ENCODE data around the gene SLC39A10. TPM values are rescaled to one million over a fixed set of nuclear protein-coding genes. Genes with fewer than 3 reads are reported as not detected.
"Not testable (repeated sequence)": the region's sequence is repeated elsewhere in the genome, so short reads cannot be mapped to it uniquely, and the experiment has no call there.

The SLC39A10 gene
- polyA plus RNA-seq, 4 donors, result 77.5 to 98.4 (median 89.0) TPM

GRCh38 chr2:195667974-195668373 lies 10.9 kb downstream of the SLC39A10 start:
- no peak for DNase-seq (ENCODE audit: low read depth in 4 of 4, low spot score in 3 of 4)

- DNase-seq (ENCODE audit: low read depth in 4 of 4, low spot score in 3 of 4), result no peak
Measured at GRCh38 chr2:195670191-195670590, 13.2 kb downstream of the SLC39A10 start.

GRCh38 chr2:195671563-195671962 lies 14.5 kb downstream of the SLC39A10 start:
- DNase-seq (ENCODE audit: low read depth in 4 of 4, low spot score in 3 of 4), result no peak

GRCh38 chr2:195672674-195673073 lies 15.6 kb downstream of the SLC39A10 start:
- no peak for DNase-seq (ENCODE audit: low read depth in 4 of 4, low spot score in 3 of 4)

- no peak for DNase-seq (ENCODE audit: low read depth in 4 of 4, low spot score in 3 of 4)
Measured at GRCh38 chr2:195674491-195675221, 17.6 kb downstream of the SLC39A10 start.

DNA sequence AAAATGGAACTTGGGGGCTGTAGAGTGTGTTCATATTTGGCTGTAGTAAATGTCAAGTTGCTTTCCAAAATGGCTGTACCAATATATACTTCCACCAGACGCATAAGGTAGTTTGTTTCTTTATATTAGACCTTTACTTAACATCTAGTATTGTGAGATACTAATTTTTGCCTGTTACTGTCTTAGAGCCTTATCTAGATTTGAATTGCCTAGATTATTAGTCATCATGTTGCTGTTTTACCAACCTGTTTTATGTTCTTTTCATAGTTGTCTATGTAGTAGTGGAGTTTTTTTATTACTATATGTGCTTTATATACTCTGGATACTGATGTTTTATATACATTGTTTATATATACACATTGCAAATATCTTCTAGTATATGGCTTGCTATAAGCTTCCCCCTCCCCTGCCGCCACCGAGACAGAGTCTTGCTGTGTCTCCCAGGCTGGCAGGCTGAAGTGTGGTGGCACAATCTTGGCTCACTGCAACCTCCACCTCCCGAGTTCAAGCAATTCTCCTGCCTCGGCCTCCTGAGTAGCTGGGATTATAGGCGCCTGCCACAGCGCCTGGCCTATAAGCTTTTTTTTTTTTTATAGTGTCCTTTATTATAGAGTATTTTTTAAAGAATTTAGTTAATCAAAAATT lies 18.9 kb downstream of the SLC39A10 start:
- no peak for DNase-seq (ENCODE audit: low read depth in 4 of 4, low spot score in 3 of 4)

DNA sequence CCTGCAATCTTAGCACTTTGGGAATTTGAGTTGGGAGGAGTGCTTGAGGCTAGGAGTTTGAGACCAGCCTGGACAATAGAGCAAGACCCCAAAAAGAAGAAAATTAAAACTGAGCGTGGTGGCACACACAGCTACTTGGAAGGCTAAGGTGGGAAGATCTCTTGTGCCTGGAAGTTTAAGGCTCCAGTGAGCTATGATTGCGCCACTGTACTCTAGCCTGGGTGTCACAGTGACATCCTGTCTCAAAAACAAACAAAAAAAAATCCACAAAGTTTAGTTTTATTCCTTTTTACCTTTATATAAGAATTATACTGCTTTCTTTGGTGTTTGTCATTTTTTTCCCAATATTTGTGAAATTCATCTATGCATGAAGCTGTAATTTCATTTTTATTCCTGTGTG lies 20.3 kb downstream of the SLC39A10 start:
- no peak for DNase-seq (ENCODE audit: low read depth in 4 of 4, low spot score in 3 of 4)

GRCh38 chr2:195677884-195678283 lies 20.9 kb downstream of the SLC39A10 start:
- no peak for DNase-seq (ENCODE audit: low read depth in 4 of 4, low spot score in 3 of 4)

GRCh38 chr2:195682077-195682476 lies 25.1 kb downstream of the SLC39A10 start:
- DNase-seq (ENCODE audit: low read depth in 4 of 4, low spot score in 3 of 4), result no peak

DNA sequence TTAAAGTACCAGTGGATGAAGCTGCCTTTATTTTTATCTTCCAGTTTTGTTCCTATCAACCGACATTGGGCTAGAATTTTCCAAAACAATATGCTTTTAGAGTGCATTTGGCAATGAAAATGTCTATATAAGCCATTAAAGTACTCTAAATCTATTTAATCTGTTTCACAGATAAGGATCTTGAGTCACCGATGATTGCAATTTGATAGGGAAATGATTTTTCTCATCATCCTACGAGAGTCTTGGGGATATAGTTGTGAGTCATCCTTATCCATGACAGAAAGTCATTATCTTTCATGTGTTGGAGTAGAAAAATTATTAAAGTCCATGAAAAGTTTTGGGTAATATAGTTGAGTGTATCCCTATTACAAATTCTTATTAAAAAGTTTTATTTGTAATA lies 26.1 kb downstream of the SLC39A10 start:
- DNase-seq (ENCODE audit: low read depth in 4 of 4, low spot score in 3 of 4), result no peak

DNA sequence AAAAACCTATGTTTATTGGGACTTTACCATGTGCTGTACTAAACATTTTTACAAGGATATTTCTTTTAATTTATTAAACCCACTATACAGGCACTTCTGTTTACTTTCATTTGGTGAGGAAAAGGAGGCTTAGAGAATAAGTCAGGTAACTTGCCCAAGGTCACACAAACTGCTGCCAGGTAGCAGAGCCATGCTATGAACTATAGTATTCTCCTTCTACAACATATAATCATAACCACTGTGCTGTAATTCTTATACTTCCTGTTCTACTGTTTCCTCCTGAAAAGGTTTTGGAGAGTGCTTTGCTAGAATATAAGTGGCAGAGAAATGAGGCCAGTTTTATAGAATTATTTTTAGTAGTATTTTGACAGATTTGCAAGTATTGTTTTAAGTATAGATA lies 29.5 kb downstream of the SLC39A10 start:
- DNase-seq (ENCODE audit: low read depth in 4 of 4, low spot score in 3 of 4), result no peak

DNA sequence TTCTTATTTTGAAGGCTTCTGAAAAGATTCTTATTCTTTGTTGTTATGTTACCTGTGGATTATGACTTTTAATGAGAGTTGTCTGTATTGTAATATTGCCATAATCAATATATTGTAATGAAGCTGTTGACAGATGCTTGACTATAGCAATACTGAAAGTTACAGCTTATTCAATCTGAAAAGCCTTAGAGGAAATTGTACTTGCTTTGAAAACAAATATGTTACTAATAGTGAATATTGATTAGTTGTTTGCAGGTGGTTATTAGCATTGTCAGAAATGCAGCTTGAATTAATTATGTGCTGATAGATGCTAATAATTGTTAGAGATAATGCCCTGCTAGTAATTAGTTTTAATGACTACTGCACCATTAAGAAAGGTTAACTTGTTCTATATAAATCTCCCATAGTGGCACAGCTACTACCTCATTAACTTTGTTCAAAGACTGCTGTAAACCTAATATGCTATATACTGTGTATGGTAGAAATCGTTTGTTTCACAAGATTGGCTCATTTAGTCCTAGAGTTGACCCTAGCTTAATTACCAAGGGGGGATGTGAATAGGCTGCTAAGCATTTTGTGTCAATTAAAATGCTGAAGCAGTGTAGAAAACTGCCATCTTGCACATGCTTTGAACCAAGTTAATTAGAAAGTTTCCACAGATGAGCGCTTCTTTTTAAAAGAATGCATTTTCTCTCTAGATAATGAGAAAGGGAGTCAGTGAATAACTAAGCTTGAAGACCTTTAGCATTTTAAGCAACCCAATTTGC lies 30.5 kb downstream of the SLC39A10 start:
- DNase-seq (ENCODE audit: low read depth in 4 of 4, low spot score in 3 of 4), result peak in 2 of 4 donors; percentile 12 to 33

DNA sequence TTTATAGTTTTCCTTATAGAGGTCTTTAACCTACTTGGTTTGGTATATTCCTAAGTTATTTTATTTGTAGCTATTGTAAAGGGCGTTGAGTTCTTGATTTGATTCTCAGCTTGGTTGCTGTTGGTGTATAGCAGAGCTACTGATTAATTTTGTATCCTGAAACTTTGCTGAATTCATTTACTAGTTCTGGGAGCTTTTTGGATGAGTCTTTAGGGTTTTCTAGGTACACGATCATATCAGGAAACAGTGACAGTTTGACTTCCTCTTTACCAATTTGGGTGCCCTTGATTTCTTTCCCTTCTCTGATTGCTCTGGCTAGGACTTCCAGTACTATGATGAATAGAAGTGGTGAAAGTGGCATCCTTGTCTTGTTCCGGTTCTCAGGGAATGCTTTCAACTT lies 35.5 kb downstream of the SLC39A10 start:
- not testable (repeated sequence) for DNase-seq (ENCODE audit: low read depth in 4 of 4, low spot score in 3 of 4)

GRCh38 chr2:195694553-195694952 lies 37.5 kb downstream of the SLC39A10 start:
- DNase-seq (ENCODE audit: low read depth in 4 of 4, low spot score in 3 of 4), result no peak

DNA sequence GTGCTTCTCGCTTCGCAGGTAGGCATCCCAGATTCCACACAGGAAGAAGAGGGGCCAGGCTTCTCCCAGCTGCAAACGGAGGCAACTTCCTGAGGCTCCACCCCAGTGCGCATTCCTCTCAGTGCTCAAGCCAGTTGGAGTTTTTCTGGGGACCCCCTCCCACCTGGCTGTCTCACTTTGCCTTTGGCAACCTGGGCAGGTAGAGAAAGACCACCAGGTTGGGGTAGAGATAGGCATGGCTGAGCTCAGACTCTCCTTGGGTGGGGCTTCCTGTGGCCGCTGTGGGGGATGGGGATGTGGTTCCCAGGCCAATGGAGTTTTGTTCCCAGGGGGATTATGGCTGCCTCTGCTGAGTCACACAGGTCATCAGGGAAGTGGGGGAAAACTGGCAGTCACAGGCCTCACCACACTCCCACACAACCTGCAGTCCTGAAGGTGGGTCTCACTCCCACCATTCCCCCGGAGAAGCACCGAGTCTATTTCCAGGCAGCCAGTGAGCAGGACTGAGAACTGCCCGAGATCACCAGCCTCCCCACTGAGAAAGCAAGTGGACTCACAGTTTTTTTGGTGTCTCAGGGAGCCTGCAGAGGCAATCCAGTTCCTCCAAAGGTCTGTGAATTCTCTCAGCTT lies 38.1 kb downstream of the SLC39A10 start:
- DNase-seq (ENCODE audit: low read depth in 4 of 4, low spot score in 3 of 4), result no peak

GRCh38 chr2:195696012-195696411 lies 39.0 kb downstream of the SLC39A10 start:
- DNase-seq (ENCODE audit: low read depth in 4 of 4, low spot score in 3 of 4), result no peak

DNA sequence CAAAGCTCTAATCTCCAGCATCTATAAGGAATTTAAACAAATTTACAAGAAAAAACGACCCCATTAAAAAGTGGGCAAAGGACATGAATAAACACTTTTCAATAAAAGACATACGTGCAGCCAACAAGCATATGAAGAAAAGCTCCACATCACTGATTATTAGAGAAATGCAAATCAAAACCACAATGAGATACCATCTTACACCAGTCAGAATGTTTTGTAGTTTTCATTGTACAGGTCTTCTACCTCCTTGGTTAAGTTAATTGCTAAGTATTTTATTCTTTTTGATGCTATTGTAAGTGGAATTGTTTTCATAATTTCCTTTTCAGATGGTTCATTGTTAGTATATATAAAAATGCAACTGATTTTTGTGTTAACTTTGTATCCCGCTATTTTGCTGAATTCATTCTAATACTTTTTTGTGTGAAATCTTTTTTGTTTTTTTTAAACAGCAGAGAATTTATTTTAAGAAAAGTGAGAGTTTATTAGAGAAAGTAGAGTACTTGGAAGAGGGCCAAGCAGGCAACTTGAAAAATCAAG lies 40.7 kb downstream of the SLC39A10 start:
- DNase-seq (ENCODE audit: low read depth in 4 of 4, low spot score in 3 of 4), result no peak

- DNase-seq (ENCODE audit: low read depth in 4 of 4, low spot score in 3 of 4), result no peak
Measured at GRCh38 chr2:195700480-195700879, 43.5 kb downstream of the SLC39A10 start.

DNA sequence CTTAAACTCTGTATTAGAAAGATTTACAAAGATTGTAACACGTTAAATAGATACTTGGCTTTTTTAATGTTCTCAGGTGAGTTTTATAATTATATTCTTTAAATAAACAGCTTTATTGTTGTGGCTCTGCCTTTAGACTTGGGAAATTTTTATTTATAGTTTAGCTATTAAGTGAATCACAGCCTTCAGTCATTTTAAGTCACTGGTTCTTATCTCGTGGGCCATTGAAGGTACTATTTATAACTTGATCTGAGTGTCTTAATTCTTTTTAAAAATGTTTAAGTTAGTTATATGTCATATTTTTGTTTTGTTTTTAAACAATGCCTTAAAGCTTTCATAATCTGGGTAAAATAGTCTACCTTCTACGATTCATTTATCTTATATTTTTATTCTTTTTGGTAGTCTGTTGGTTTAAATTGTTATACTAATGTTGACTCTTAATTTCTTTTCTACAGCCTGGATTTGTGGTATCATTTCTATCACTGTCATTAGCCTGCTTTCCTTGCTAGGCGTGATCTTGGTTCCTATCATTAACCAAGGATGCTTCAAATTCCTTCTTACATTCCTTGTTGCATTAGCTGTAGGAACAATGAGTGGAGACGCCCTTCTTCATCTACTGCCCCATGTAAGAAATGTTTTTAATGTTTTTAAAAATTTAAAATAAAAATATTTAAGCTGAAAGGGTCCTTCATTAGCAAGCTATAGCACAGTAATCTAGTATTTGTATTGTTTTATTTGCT lies 49.3 kb downstream of the SLC39A10 start:
- DNase-seq (ENCODE audit: low read depth in 4 of 4, low spot score in 3 of 4), result no peak

Data from right renal pelvis (tissue), 4 donors.